DOHH2 (cell line): ENCODE measurements around the gene TRIM45.

ENCODE experiments used
- EZH2phosphoT487 ChIP-seq: fragments of 200-600 bp; sonication (generic); IDR thresholded peaks from 2 replicates; pipeline ENCODE4 v1.6.1; 2017; ENCODE audit warnings: borderline replicate concordance, mild to moderate bottlenecking, antibody characterized with exemption, low read length, moderate library complexity, mixed read lengths
- TF ChIP-seq, protein P1 (sequence below): fragments of 200-600 bp; sonication (generic); IDR thresholded peaks from one replicate; pipeline ENCODE4 v1.5.1; 2014; ENCODE audit warnings: antibody characterized with exemption, mild to moderate bottlenecking, low read depth, low read length; ENCODE audit not compliant: poor library complexity, severe bottlenecking

- TF ChIP-seq, protein P1, sequence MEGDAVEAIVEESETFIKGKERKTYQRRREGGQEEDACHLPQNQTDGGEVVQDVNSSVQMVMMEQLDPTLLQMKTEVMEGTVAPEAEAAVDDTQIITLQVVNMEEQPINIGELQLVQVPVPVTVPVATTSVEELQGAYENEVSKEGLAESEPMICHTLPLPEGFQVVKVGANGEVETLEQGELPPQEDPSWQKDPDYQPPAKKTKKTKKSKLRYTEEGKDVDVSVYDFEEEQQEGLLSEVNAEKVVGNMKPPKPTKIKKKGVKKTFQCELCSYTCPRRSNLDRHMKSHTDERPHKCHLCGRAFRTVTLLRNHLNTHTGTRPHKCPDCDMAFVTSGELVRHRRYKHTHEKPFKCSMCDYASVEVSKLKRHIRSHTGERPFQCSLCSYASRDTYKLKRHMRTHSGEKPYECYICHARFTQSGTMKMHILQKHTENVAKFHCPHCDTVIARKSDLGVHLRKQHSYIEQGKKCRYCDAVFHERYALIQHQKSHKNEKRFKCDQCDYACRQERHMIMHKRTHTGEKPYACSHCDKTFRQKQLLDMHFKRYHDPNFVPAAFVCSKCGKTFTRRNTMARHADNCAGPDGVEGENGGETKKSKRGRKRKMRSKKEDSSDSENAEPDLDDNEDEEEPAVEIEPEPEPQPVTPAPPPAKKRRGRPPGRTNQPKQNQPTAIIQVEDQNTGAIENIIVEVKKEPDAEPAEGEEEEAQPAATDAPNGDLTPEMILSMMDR = no peak
- TF ChIP-seq EZH2phosphoT487 = no peak
Observed at GRCh38 chr1:117112047-117112717, 9.4 kb downstream of the TRIM45 start.
